ENCODE results near the gene CACTIN.
A peak's percentile ranks its signal among the peaks of the same experiment; 100 is the strongest.

CACTIN gene

GRCh38 chr19:3612901-3613741, 13.5 kb downstream of the CACTIN start:
- Histone ChIP-seq H3K9me3 (ENCODE audit: control insufficient read depth, low read length) (no peaks in the 10 kb centered on the region), H3K4me1 (ENCODE audit: control insufficient read depth, insufficient read depth, low read length, poor library complexity, severe bottlenecking) (peaks cover 12% of the 10 kb centered on the region), H3K4me3 (ENCODE audit: extremely low read depth, insufficient read depth, low read length, poor library complexity, severe bottlenecking) (no peak overlapping the region), H3K27ac (ENCODE audit: low read depth, low read length, severe bottlenecking) (no peak overlapping the region), H3K36me3 (ENCODE audit: control insufficient read depth, insufficient read depth, low read length) (peaks cover 43% of the 10 kb centered on the region)
- 90 to 91% methylated on average over 67 to 78 of the region's 79 CpGs for WGBS, 2 experiments (ENCODE audit: insufficient coverage in 2 of 2)

- Histone ChIP-seq H3K9me3 (ENCODE audit: control insufficient read depth, low read length) (no peaks in the 10 kb centered on the region), H3K4me1 (ENCODE audit: control insufficient read depth, insufficient read depth, low read length, poor library complexity, severe bottlenecking) (peaks cover 17% of the 10 kb centered on the region), H3K4me3 (ENCODE audit: extremely low read depth, insufficient read depth, low read length, poor library complexity, severe bottlenecking) (no peak overlapping the region), H3K27ac (ENCODE audit: low read depth, low read length, severe bottlenecking) (no peak overlapping the region), H3K36me3 (ENCODE audit: control insufficient read depth, insufficient read depth, low read length) (peaks cover 43% of the 10 kb centered on the region)
- 97% methylated on average over 27 to 33 of the region's 33 CpGs for WGBS, 2 experiments (ENCODE audit: insufficient coverage in 2 of 2)
Observed at GRCh38 chr19:3612330-3612729, 14.3 kb downstream of the CACTIN start.

GRCh38 chr19:3611841-3612240, 14.7 kb downstream of the CACTIN start:
- no peak overlapping the region for H3K27ac ChIP-seq (ENCODE audit: low read depth, low read length, severe bottlenecking)
- WGBS, 2 experiments (ENCODE audit: insufficient coverage in 2 of 2), result 95 to 96% methylated on average over 36 of the region's 36 CpGs
- no peaks in the 10 kb centered on the region for H3K9me3 ChIP-seq (ENCODE audit: control insufficient read depth, low read length)
- no peak overlapping the region for H3K4me3 ChIP-seq (ENCODE audit: extremely low read depth, insufficient read depth, low read length, poor library complexity, severe bottlenecking)
- H3K36me3 ChIP-seq (ENCODE audit: control insufficient read depth, insufficient read depth, low read length), result peaks cover 39% of the 10 kb centered on the region
- peaks cover 18% of the 10 kb centered on the region for H3K4me1 ChIP-seq (ENCODE audit: control insufficient read depth, insufficient read depth, low read length, poor library complexity, severe bottlenecking)

GRCh38 chr19:3610745-3611717, 15.6 kb downstream of the CACTIN start:
- no peak overlapping the region for H3K4me3 ChIP-seq (ENCODE audit: extremely low read depth, insufficient read depth, low read length, poor library complexity, severe bottlenecking)
- peaks cover 18% of the 10 kb centered on the region for H3K4me1 ChIP-seq (ENCODE audit: control insufficient read depth, insufficient read depth, low read length, poor library complexity, severe bottlenecking)
- no peaks in the 10 kb centered on the region for H3K9me3 ChIP-seq (ENCODE audit: control insufficient read depth, low read length)
- WGBS, 2 experiments (ENCODE audit: insufficient coverage in 2 of 2), result 93 to 95% methylated on average over 27 to 35 of the region's 41 CpGs
- peaks cover 39% of the 10 kb centered on the region for H3K36me3 ChIP-seq (ENCODE audit: control insufficient read depth, insufficient read depth, low read length)
- no peak overlapping the region for H3K27ac ChIP-seq (ENCODE audit: low read depth, low read length, severe bottlenecking)

GRCh38 chr19:3609779-3610719, 16.5 kb downstream of the CACTIN start:
- H3K36me3 ChIP-seq (ENCODE audit: control insufficient read depth, insufficient read depth, low read length), result peaks cover 35% of the 10 kb centered on the region
- no peak overlapping the region for H3K27ac ChIP-seq (ENCODE audit: low read depth, low read length, severe bottlenecking)
- 94 to 96% methylated on average over 18 to 21 of the region's 24 CpGs for WGBS, 2 experiments (ENCODE audit: insufficient coverage in 2 of 2)
- H3K9me3 ChIP-seq (ENCODE audit: control insufficient read depth, low read length), result no peaks in the 10 kb centered on the region
- H3K4me1 ChIP-seq (ENCODE audit: control insufficient read depth, insufficient read depth, low read length, poor library complexity, severe bottlenecking), result peaks cover 18% of the 10 kb centered on the region
- H3K4me3 ChIP-seq (ENCODE audit: extremely low read depth, insufficient read depth, low read length, poor library complexity, severe bottlenecking), result no peak overlapping the region

GRCh38 chr19:3608750-3609322, 17.8 kb downstream of the CACTIN start:
- Histone ChIP-seq H3K36me3 (ENCODE audit: control insufficient read depth, insufficient read depth, low read length) (peaks cover 31% of the 10 kb centered on the region), H3K4me3 (ENCODE audit: extremely low read depth, insufficient read depth, low read length, poor library complexity, severe bottlenecking) (no peak overlapping the region), H3K4me1 (ENCODE audit: control insufficient read depth, insufficient read depth, low read length, poor library complexity, severe bottlenecking) (peaks cover 18% of the 10 kb centered on the region), H3K9me3 (ENCODE audit: control insufficient read depth, low read length) (no peaks in the 10 kb centered on the region), H3K27ac (ENCODE audit: low read depth, low read length, severe bottlenecking) (no peak overlapping the region)
- WGBS, 2 experiments (ENCODE audit: insufficient coverage in 2 of 2), result 89 to 91% methylated on average over 15 to 16 of the region's 21 CpGs

- peak overlapping the region; percentile 82 for H3K27ac ChIP-seq (ENCODE audit: low read depth, low read length, severe bottlenecking)
Observed at GRCh38 chr19:3608079-3608641, 18.4 kb downstream of the CACTIN start.

GRCh38 chr19:3607303-3608078, 19.1 kb downstream of the CACTIN start:
- Histone ChIP-seq H3K9me3 (ENCODE audit: control insufficient read depth, low read length) (no peaks in the 10 kb centered on the region), H3K4me1 (ENCODE audit: control insufficient read depth, insufficient read depth, low read length, poor library complexity, severe bottlenecking) (peaks cover 26% of the 10 kb centered on the region), H3K4me3 (ENCODE audit: extremely low read depth, insufficient read depth, low read length, poor library complexity, severe bottlenecking) (peak overlapping the region; percentile 56), H3K27ac (ENCODE audit: low read depth, low read length, severe bottlenecking) (peak overlapping the region; percentile 82), H3K36me3 (ENCODE audit: control insufficient read depth, insufficient read depth, low read length) (peaks cover 26% of the 10 kb centered on the region)
- 10 to 14% methylated on average over 16 to 20 of the region's 22 CpGs for WGBS, 2 experiments (ENCODE audit: insufficient coverage in 2 of 2)

More at GRCh38 chr19:3608079-3608641, 18.4 kb downstream of the CACTIN start:
- Histone ChIP-seq H3K36me3 (ENCODE audit: control insufficient read depth, insufficient read depth, low read length) (peaks cover 31% of the 10 kb centered on the region), H3K9me3 (ENCODE audit: control insufficient read depth, low read length) (no peaks in the 10 kb centered on the region), H3K4me3 (ENCODE audit: extremely low read depth, insufficient read depth, low read length, poor library complexity, severe bottlenecking) (no peak overlapping the region), H3K4me1 (ENCODE audit: control insufficient read depth, insufficient read depth, low read length, poor library complexity, severe bottlenecking) (peaks cover 25% of the 10 kb centered on the region)
- WGBS, 2 experiments (ENCODE audit: insufficient coverage in 2 of 2), result 50 to 79% methylated on average over 2 to 3 of the region's 3 CpGs

GRCh38 chr19:3606690-3607289, 19.8 kb downstream of the CACTIN start, which contains the start of gene TBXA2R:
TSS of gene TBXA2R (minus strand) at chr19:3606875. CDS start at chr19:3600634, 6,241 bp downstream.
- H3K36me3 ChIP-seq (ENCODE audit: control insufficient read depth, insufficient read depth, low read length), result peaks cover 19% of the 10 kb centered on the region
- H3K27ac ChIP-seq (ENCODE audit: low read depth, low read length, severe bottlenecking), result peak within 1 kb of the TSS; percentile 82
- no peaks in the 10 kb centered on the region for H3K9me3 ChIP-seq (ENCODE audit: control insufficient read depth, low read length)
- 3 to 8% methylated on average over 42 to 44 of the region's 46 CpGs for WGBS, 2 experiments (ENCODE audit: insufficient coverage in 2 of 2)
- peaks cover 26% of the 10 kb centered on the region for H3K4me1 ChIP-seq (ENCODE audit: control insufficient read depth, insufficient read depth, low read length, poor library complexity, severe bottlenecking)
- peak within 1 kb of the TSS; percentile 56 for H3K4me3 ChIP-seq (ENCODE audit: extremely low read depth, insufficient read depth, low read length, poor library complexity, severe bottlenecking)
